H1 (cell line): ENCODE results near the gene SLC44A1.

Source experiments
- POLR2AphosphoS5 ChIP-seq: IDR thresholded peaks from 2 replicates; pipeline ENCODE4 v1.6.1; 2011; ENCODE audit warnings: low read depth, low read length
- SP2 ChIP-seq: IDR thresholded peaks from 2 replicates; pipeline ENCODE4 v1.6.1; 2012; ENCODE audit warnings: mild to moderate bottlenecking, low read length, inconsistent platforms

GRCh38 chr9:105360344-105360743 lies 115.9 kb downstream of the SLC44A1 start:
- no peak for TF ChIP-seq POLR2AphosphoS5
- TF ChIP-seq SP2 = no peak
